ENCODE measurements around the gene LCN6. TPM values are rescaled to one million over a fixed set of nuclear protein-coding genes. Genes with fewer than 3 reads are reported as not detected.

The LCN6 gene
- total RNA-seq, 2 experiments from 2014 or later = not detected

DNA sequence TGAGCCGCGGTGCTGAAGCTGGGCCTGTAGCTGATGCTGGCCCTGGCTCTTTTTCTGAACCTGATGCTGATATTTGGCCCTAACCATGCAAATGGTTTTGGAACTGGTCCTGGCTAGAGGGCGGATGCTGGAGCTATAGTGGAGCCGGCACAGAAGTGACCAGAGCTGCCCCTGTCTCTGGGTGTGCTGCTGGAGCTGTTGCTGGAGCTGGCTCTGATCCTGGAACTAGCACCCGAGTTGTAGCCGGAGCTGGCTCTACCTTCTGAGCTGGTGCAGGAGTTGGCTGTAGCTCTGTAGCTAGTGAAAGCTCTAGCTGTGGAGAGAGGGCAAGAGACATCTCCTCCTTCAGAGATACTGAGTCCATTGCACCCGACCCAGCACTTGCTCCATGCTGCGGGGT is 18.4 kb downstream of the LCN6 start:
- H3K4me1 Mint-ChIP-seq = peaks cover 23% of the 10 kb centered on the region
- no peaks in the 10 kb centered on the region for H3K27me3 Mint-ChIP-seq
- H3K9me3 Mint-ChIP-seq = no peaks in the 10 kb centered on the region
- no peak overlapping the region for H3K27ac Mint-ChIP-seq
- peak overlapping the region; percentile 51 for H3K4me3 Mint-ChIP-seq
- ChIA-PET POLR2A (no interaction called here), CTCF (interaction anchor here (0.6 to 4.6 kb wide), 14 partner anchors 10 to 366 kb away, joined by 3 to 44 read pairs (median 3); partner anchors contain the start of genes EGFL7, LCN10 and LCN8)
- peaks cover 16% of the 10 kb centered on the region for H3K36me3 Mint-ChIP-seq (ENCODE audit: low read depth)
- no peak for DNase-seq

DNA sequence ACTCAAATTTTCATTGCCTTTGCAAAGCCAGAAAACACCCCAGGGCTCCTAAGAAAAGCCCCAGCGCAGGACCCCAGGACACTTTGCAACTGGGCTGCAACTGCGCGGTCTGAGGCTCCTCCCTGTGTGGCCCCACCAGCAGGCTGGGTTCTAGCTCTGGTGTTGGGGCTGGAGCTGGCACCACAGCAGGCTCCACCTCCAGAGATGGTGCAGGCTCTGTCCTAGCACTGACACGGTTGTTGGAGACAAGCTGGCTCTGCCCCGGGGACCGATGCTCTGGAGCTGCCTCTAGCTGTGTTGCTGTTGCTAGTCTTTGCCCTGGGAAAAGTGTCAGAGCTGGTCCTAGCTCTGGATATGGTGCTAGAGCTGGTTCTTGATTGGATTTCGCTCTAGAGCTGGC is 19.2 kb downstream of the LCN6 start:
- no peaks in the 10 kb centered on the region for H3K27me3 Mint-ChIP-seq
- DNase-seq = no peak
- H3K4me1 Mint-ChIP-seq = peaks cover 25% of the 10 kb centered on the region
- peak overlapping the region; percentile 36 for H3K27ac Mint-ChIP-seq
- no peaks in the 10 kb centered on the region for H3K9me3 Mint-ChIP-seq
- peaks cover 24% of the 10 kb centered on the region for H3K36me3 Mint-ChIP-seq (ENCODE audit: low read depth)
- H3K4me3 Mint-ChIP-seq = peak overlapping the region; percentile 51
- ChIA-PET POLR2A (no interaction called here), CTCF (interaction anchor here (0.7 to 4.6 kb wide), 27 partner anchors 7 to 567 kb away, joined by 3 to 44 read pairs (median 3); partner anchors contain the start of genes AGPAT2, AJM1, EGFL7 and LCN10)

DNA sequence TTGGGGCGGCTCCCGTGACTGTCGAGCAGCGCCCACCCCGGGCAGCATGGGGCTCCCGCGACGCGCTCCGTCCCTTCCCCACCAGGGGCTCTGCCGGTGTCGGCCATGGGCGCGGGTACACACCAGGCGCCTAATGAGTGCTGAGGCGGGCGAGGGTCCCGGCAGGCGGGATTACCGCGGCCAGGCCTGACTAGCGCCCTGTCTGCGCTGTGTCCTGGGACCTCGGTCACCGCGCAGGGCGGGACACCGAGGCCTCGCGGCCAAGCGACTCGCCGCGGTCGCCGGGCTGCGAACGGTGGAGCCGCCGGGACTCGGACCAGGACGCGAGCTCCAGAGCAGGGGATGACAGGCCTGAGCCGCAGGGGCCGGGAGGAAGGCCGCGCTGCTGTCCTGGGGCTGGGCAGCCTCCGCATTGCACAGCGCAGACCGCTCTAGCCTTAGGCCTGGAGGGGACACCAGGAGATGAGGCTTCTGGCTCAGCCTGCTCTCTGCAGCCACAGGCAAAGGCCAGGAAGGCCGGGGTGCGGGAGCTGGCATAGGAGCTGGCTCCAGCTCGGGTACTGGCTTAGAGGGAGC is 19.7 kb downstream of the LCN6 start:
- CTCF ChIA-PET = interaction anchor here (0.7 to 4.6 kb wide), 26 partner anchors 8 to 568 kb away, joined by 3 to 44 read pairs (median 4); partner anchors contain the start of genes AGPAT2, AJM1, EGFL7 and LCN10
- Mint-ChIP-seq H3K36me3 (ENCODE audit: low read depth) (peaks cover 29% of the 10 kb centered on the region), H3K4me3 (peak overlapping the region; percentile 51), H3K4me1 (peaks cover 30% of the 10 kb centered on the region), H3K27me3 (no peaks in the 10 kb centered on the region), H3K9me3 (no peaks in the 10 kb centered on the region), H3K27ac (no peak overlapping the region)
- POLR2A ChIA-PET = interaction anchor here (0.6 to 1.0 kb wide), 3 partner anchors 28 to 91 kb away, joined by 3 to 4 read pairs (median 3); no protein-coding TSS in a partner anchor
- no peak for DNase-seq

DNA sequence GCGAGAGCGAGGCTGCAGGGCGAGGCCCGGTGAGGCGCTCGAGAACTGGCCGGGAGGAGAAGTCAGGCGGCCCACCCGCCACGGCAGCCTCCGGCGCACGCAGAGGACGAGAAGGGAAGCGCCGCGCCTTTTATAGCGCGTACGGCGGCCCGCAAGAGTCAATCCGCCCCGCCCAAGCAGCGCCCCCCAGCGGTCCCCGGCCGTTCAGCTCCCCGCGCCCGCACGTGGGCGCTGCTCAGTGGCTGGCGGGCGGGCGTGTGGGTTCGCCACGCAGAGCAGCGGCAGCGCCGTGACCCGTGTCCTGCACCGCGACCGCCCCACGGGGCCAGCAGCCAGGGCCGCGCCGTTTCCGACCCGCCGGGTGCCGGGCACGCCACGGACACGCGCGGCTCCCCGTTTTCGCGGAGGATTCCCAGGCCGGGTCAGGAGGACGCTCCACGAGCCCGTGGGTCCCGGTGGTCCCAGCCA is 20.2 kb downstream of the LCN6 start:
- Mint-ChIP-seq H3K4me3 (peak overlapping the region; percentile 92), H3K4me1 (peaks cover 32% of the 10 kb centered on the region), H3K27ac (no peak overlapping the region), H3K36me3 (ENCODE audit: low read depth) (peaks cover 34% of the 10 kb centered on the region), H3K27me3 (no peaks in the 10 kb centered on the region), H3K9me3 (no peaks in the 10 kb centered on the region)
- POLR2A ChIA-PET = interaction anchor here (0.6 to 1.0 kb wide), 3 partner anchors 27 to 90 kb away, joined by 3 to 4 read pairs (median 3); no protein-coding TSS in a partner anchor
- DNase-seq = peak; percentile 91
- CTCF ChIA-PET = interaction anchor here (0.9 to 4.6 kb wide), 17 partner anchors 8 to 568 kb away, joined by 3 to 44 read pairs (median 4); partner anchors contain the start of genes AGPAT2, LCN10, LCN8 and PAXX

DNA sequence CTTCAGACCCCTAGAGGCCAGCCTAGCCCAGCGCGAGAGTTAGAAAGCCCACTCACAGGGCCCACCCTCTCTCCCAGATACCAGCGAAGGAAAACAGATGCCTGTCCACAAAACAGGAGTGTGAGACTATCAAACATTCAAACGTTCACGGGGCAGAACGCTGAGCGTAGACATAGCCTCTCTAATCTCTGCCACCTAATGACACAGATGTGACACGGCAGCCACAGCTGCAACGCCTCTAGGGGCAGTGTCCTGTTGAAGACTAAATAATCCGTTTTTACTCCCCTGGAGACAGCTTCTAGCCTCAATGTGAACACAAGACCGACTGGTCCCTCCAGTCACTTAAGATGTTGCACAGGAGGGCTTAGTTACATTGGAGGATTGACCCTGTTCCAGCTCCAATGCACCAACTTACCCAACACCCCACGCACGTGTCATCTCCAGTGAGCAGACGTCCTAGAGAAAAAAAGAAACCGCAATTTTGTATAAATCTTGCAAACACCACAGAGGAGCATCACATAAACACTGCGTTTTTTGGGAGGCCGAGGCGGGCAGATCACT is 21.6 kb downstream of the LCN6 start:
- H3K36me3 Mint-ChIP-seq (ENCODE audit: low read depth) = peaks cover 34% of the 10 kb centered on the region
- H3K27ac Mint-ChIP-seq = peak overlapping the region; percentile 89
- CTCF ChIA-PET = interaction anchor here (0.6 to 4.6 kb wide), 12 partner anchors 10 to 614 kb away, joined by 3 to 44 read pairs (median 4); no protein-coding TSS in a partner anchor
- H3K9me3 Mint-ChIP-seq = no peaks in the 10 kb centered on the region
- no peaks in the 10 kb centered on the region for H3K27me3 Mint-ChIP-seq
- H3K4me1 Mint-ChIP-seq = peaks cover 32% of the 10 kb centered on the region
- peak overlapping the region; percentile 92 for H3K4me3 Mint-ChIP-seq
- POLR2A ChIA-PET = interaction anchor here (0.6 kb wide), 2 partner anchors 9 to 44 kb away, joined by 6 read pairs; no protein-coding TSS in a partner anchor
- DNase-seq = peak; percentile 66

DNA sequence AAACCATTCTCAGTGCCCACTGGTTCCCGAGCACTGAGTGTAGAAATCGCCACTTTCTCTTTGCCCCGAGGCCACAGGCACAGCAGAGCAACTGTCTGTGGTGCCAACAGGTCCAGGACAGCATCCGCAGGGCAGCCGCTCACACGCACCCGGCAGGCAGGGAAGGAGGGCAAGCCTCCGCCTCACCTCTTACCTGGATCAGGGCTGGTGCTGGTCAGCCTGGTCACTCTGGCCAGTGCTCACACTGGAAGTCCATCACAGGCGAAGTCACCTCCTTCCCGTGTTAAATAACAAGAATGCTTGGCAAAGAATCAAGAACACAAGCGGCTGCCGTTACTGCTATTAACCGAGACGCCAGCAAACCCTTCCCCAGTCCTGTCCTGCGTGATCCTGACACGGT is 22.2 kb downstream of the LCN6 start:
- peaks cover 32% of the 10 kb centered on the region for H3K4me1 Mint-ChIP-seq
- peak overlapping the region; percentile 92 for H3K4me3 Mint-ChIP-seq
- peaks cover 34% of the 10 kb centered on the region for H3K36me3 Mint-ChIP-seq (ENCODE audit: low read depth)
- DNase-seq = no peak
- ChIA-PET CTCF (interaction anchor here (1.1 to 4.6 kb wide), 5 partner anchors 11 to 306 kb away, joined by 3 to 44 read pairs (median 4); partner anchors contain the start of gene FUT7), POLR2A (no interaction called here)
- peak overlapping the region; percentile 89 for H3K27ac Mint-ChIP-seq
- H3K9me3 Mint-ChIP-seq = no peaks in the 10 kb centered on the region
- H3K27me3 Mint-ChIP-seq = no peaks in the 10 kb centered on the region

DNA sequence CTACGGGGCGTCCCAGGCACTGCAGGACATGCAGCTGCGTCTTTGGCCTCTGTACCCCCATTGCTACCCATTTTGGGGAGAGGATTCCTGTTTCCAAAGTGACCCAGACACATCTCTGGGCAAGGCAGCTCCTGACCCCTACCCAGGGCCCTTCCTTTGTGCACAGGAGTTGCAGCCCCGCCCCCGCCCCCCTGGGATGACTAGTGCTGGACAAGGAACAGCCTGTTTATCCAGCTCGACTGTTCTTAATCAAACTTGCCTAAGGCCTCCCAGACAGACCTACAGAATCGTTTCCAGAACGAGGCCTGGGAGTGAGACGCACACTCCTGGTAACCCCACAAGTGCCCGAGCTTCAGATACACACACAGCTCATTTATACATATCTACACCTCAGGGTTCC is 22.7 kb downstream of the LCN6 start:
- peaks cover 32% of the 10 kb centered on the region for H3K4me1 Mint-ChIP-seq
- POLR2A ChIA-PET = no interaction called here
- H3K27ac Mint-ChIP-seq = no peak overlapping the region

DNA sequence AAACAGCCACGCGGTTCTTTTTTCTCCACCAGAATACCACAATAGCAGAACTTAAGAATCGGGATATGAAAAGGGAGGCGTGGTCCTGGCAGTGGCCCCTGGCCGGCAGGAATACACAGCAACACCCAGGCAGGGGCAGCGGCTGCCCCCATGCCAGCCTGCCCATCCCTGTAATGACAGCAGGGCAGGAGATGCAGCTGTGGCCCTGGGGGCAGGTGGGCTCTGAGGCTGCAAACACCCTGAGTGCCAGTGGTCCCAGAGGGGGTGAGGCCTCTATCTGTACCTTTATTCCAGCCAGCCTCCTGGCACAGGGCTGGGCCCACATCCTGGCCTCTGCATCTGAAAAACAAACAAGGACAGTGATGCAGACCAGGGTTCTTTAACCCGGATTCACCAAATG is 23.6 kb downstream of the LCN6 start:
- ChIA-PET POLR2A (no interaction called here), CTCF (interaction anchor here (0.8 to 1.1 kb wide), 2 partner anchors 10 to 308 kb away, joined by 3 read pairs; partner anchors contain the start of gene FUT7)
- H3K36me3 Mint-ChIP-seq (ENCODE audit: low read depth) = peaks cover 34% of the 10 kb centered on the region
- H3K27me3 Mint-ChIP-seq = no peaks in the 10 kb centered on the region
- no peak overlapping the region for H3K4me3 Mint-ChIP-seq
- DNase-seq = no peak
- H3K9me3 Mint-ChIP-seq = no peaks in the 10 kb centered on the region
- H3K27ac Mint-ChIP-seq = no peak overlapping the region
- H3K4me1 Mint-ChIP-seq = peaks cover 32% of the 10 kb centered on the region

More for the DNA sequence above, 22.7 kb downstream of the LCN6 start:
- H3K4me3 Mint-ChIP-seq = peak overlapping the region; percentile 92
- CTCF ChIA-PET = interaction anchor here (0.8 to 1.1 kb wide), 2 partner anchors 11 to 307 kb away, joined by 3 read pairs; partner anchors contain the start of gene FUT7
- H3K27me3 Mint-ChIP-seq = no peaks in the 10 kb centered on the region
- no peak for DNase-seq
- H3K36me3 Mint-ChIP-seq (ENCODE audit: low read depth) = peaks cover 34% of the 10 kb centered on the region
- no peaks in the 10 kb centered on the region for H3K9me3 Mint-ChIP-seq

DNA sequence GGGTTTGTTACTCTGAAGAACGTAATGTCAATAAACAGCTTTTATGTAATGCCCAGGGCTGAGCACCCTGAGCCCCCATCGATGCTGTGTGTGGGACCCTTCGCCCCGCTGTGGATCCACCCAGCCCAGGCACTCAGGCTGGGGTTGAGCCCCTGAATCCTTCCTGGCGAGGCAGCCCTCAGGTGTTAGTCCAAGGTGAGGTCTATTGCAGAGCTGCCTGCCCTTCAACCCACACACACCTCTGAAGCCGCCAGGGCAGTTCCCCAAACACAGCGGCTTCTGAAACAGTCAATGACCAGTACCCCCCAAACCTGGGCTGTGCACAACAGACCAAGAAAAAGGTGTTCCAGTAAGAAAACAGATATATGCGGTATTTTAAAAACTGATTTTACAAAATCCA is 24.3 kb downstream of the LCN6 start:
- peaks cover 26% of the 10 kb centered on the region for H3K4me1 Mint-ChIP-seq
- H3K27me3 Mint-ChIP-seq = no peaks in the 10 kb centered on the region
- ChIA-PET POLR2A (no interaction called here), CTCF (no interaction called here)
- no peaks in the 10 kb centered on the region for H3K9me3 Mint-ChIP-seq
- no peak overlapping the region for H3K27ac Mint-ChIP-seq
- H3K36me3 Mint-ChIP-seq (ENCODE audit: low read depth) = peaks cover 34% of the 10 kb centered on the region
- no peak for DNase-seq
- H3K4me3 Mint-ChIP-seq = no peak overlapping the region

DNA sequence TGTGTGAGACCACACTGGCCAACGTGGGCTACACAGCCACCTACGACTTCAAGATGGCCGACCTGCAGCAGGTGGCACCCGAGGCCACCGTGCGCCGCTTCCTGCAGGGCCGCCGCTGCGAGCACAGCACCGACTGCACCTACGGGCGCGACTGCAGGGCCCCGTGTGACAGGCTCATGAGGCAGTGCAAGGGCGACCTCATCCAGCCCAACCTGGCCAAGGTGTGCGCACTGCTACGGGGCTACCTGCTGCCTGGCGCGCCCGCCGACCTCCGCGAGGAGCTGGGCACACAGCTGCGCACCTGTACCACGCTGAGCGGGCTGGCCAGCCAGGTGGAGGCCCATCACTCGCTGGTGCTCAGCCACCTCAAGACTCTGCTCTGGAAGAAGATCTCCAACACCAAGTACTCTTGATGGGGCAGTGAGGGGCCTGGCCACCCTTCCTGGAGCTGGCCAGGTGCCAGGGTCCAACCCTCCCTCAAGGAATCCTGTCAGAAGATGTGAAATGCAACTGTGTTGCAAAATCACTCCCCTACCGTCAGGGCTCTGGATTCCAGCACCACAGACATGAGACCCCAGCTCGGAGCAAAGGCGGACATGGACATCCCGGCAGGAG is 24.9 kb downstream of the LCN6 start:
- no peaks in the 10 kb centered on the region for H3K27me3 Mint-ChIP-seq
- no peak overlapping the region for H3K4me3 Mint-ChIP-seq
- POLR2A ChIA-PET = no interaction called here
- H3K36me3 Mint-ChIP-seq (ENCODE audit: low read depth) = peaks cover 34% of the 10 kb centered on the region
- H3K4me1 Mint-ChIP-seq = peaks cover 26% of the 10 kb centered on the region
- CTCF ChIA-PET = no interaction called here
- H3K9me3 Mint-ChIP-seq = no peaks in the 10 kb centered on the region
- H3K27ac Mint-ChIP-seq = no peak overlapping the region
- DNase-seq = no peak

DNA sequence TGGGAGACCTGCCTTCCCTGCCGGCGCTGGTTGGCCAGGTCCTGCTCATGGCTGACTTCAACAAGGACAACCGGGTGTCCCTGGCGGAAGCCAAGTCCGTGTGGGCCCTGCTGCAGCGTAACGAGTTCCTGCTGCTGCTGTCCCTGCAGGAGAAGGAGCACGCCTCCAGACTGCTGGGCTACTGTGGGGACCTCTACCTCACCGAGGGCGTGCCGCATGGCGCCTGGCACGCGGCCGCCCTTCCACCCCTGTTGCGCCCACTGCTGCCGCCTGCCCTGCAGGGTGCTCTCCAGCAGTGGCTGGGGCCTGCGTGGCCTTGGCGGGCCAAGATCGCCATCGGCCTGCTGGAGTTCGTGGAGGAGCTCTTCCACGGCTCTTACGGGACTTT is 25.4 kb downstream of the LCN6 start:
- Mint-ChIP-seq H3K9me3 (no peaks in the 10 kb centered on the region), H3K27ac (no peak overlapping the region), H3K36me3 (ENCODE audit: low read depth) (peaks cover 34% of the 10 kb centered on the region), H3K4me1 (peaks cover 26% of the 10 kb centered on the region), H3K4me3 (no peak overlapping the region), H3K27me3 (no peaks in the 10 kb centered on the region)
- DNase-seq = no peak
- CTCF ChIA-PET = interaction anchor here (1.2 kb wide), 1 partner anchor 10 kb away, joined by 3 read pairs; no protein-coding TSS in a partner anchor
- POLR2A ChIA-PET = no interaction called here

DNA sequence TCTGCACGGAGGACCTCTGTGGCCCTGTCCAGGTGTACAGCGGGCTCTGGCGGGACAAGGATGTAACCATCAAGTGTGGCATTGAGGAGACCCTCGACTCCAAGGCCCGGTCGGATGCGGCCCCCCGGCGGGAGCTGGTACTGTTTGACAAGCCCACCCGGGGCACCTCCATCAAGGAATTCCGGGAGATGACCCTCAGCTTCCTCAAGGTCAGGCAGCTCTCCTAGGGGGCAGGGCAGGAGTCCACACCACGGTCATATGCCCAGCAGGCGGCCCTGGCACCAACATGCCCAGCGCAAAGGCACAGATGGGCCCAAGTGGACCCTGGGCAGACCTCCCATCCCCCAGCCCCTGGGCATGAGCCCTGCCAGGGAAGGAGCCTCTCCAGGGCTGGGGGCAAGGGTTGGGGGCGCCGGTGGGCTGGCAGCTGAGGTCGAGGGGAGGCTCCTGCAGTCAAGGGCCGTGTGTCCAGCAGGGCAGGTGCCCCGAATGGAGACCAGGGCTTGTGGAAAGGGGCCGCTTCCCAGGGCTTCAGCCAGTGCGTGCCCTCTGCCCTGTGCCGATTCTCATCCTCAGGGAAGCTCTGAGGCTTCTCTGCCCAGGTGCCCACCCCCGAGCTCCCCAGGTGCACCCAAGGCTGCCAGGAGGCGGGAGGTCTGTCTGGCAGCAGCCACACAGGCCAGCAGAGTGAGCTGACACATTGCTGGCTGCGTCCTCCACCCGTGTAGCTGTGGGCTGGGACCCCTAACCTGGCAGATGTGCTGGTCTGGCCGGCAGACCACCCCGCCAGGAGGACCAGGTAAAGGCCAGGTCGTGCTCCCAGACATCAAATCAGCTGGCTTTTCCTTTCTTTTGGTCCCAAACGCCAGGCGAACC is 26.0 kb downstream of the LCN6 start:
- POLR2A ChIA-PET = no interaction called here
- Mint-ChIP-seq H3K9me3 (no peaks in the 10 kb centered on the region), H3K27ac (no peak overlapping the region), H3K36me3 (ENCODE audit: low read depth) (peaks cover 34% of the 10 kb centered on the region), H3K27me3 (no peaks in the 10 kb centered on the region), H3K4me3 (no peak overlapping the region), H3K4me1 (peaks cover 26% of the 10 kb centered on the region)
- DNase-seq = no peak
- CTCF ChIA-PET = interaction anchor here (1.2 to 1.6 kb wide), 3 partner anchors 9 to 24 kb away, joined by 3 read pairs; no protein-coding TSS in a partner anchor
